Activated naive CD4-positive, alpha-beta T cell treated with anti-CD3 and anti-CD28 coated beads, Interleukin-2, amount 50 U/mL, for 16 hours (primary cell): Measurements from ENCODE around the gene PRDM16.

Source experiments
- DNase-seq: peaks from one replicate; pipeline ENCODE4 v3.0.0-alpha.2; 2020

PRDM16 gene

GRCh38 chr1:3170561-3171453 lies 101.8 kb downstream of the PRDM16 start:
- DNase-seq = no peak

GRCh38 chr1:3171761-3172160 lies 102.8 kb downstream of the PRDM16 start:
- DNase-seq = no peak

- no peak for DNase-seq
These were observed 103.7 kb downstream of the PRDM16 start for GRCh38 chr1:3172431-3173380.

GRCh38 chr1:3173381-3173980 lies 104.5 kb downstream of the PRDM16 start:
- no peak for DNase-seq

- no peak for DNase-seq
These were observed 105.7 kb downstream of the PRDM16 start for GRCh38 chr1:3174487-3175247.

GRCh38 chr1:3175486-3175885 lies 106.5 kb downstream of the PRDM16 start:
- DNase-seq = no peak

GRCh38 chr1:3176028-3176427 lies 107.0 kb downstream of the PRDM16 start:
- DNase-seq = no peak

GRCh38 chr1:3176820-3177219 lies 107.8 kb downstream of the PRDM16 start:
- no peak for DNase-seq

- DNase-seq = no peak
These were observed 109.3 kb downstream of the PRDM16 start for GRCh38 chr1:3178279-3178678.

GRCh38 chr1:3179471-3179870 lies 110.5 kb downstream of the PRDM16 start:
- DNase-seq = no peak

GRCh38 chr1:3180915-3181314 lies 111.9 kb downstream of the PRDM16 start:
- DNase-seq = no peak

- DNase-seq = no peak
These were observed 113.0 kb downstream of the PRDM16 start for GRCh38 chr1:3181956-3182355.

- DNase-seq = no peak
These were observed 114.4 kb downstream of the PRDM16 start for GRCh38 chr1:3183411-3183810.

GRCh38 chr1:3183813-3184212 lies 114.8 kb downstream of the PRDM16 start:
- DNase-seq = no peak

GRCh38 chr1:3184666-3185065 lies 115.7 kb downstream of the PRDM16 start:
- no peak for DNase-seq

GRCh38 chr1:3185896-3186525 lies 117.0 kb downstream of the PRDM16 start:
- no peak for DNase-seq

GRCh38 chr1:3186526-3186921 lies 117.5 kb downstream of the PRDM16 start:
- DNase-seq = no peak

GRCh38 chr1:3187415-3188149 lies 118.6 kb downstream of the PRDM16 start:
- no peak for DNase-seq

- no peak for DNase-seq
These were observed 119.4 kb downstream of the PRDM16 start for GRCh38 chr1:3188150-3188971.
